ENCODE data around the gene MKNK1.

MKNK1 gene

DNA sequence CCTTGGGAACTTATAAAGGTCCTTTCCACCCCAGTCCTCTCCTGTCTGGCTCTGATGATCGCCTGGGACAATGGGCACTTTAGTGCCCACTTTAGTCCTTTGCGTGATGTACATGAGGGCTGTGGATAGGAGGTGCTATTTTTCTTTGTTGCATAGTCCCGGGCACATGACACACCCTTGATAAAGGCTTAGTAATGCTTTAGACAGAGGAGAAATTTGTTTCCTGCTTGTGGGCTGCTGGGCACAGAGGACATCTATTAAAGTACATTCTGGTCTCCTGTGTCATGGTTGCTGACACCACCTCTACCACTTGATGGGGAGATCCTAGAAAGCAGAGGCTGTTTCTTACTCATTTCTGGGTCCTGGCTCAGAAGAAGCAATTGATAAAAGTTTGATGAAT is 47.2 kb downstream of the MKNK1 start:
- Histone ChIP-seq H3K27ac (ENCODE audit: extremely low read depth, low read depth, low read length) (no peak overlapping the region), H3K9me3 (ENCODE audit: control insufficient read depth, insufficient read depth, low read depth, low read length) (no peaks in the 10 kb centered on the region), H3K4me3 (ENCODE audit: low read depth, low read length) (no peak overlapping the region), H3K4me1 (ENCODE audit: control insufficient read depth, insufficient read depth, low read length) (no peaks in the 10 kb centered on the region), H3K36me3 (ENCODE audit: control insufficient read depth in 2 of 2, insufficient read depth in 1 of 2, low read length in 2 of 2) (peaks cover 0 to 40% of the 10 kb centered on the region in 2 experiments; a peak in 1 of 3 replicates)
- ChIA-PET CTCF (interaction anchor here (1.0 kb wide), 1 partner anchor 26 kb away, joined by 3 read pairs; no protein-coding TSS in a partner anchor), POLR2A (interaction anchor here (1.2 kb wide), 1 partner anchor 48 kb away, joined by 3 read pairs; the partner anchor contains the start of gene MKNK1)
- TF ChIP-seq ZNF677 (tag by site-specific recombination; IDR thresholded peaks at IDR 0.05) (no peak), ZNF654 (tag by site-specific recombination; IDR thresholded peaks at IDR 0.05; ENCODE audit: low read depth) (no peak), ZFP41 (tag by site-specific recombination; IDR thresholded peaks at IDR 0.05; ENCODE audit: borderline replicate concordance) (no peak), ZNF600 (tag by site-specific recombination; IDR thresholded peaks at IDR 0.05) (no peak), ZNF24 (tag by site-specific recombination; IDR thresholded peaks at IDR 0.05) (no peak), ZNF2 (tag by site-specific recombination; IDR thresholded peaks at IDR 0.05) (no peak), ZNF433 (tag by site-specific recombination; IDR thresholded peaks at IDR 0.05; ENCODE audit: low read depth) (no peak), EGR2 (tag by site-specific recombination; IDR thresholded peaks at IDR 0.05; ENCODE audit: low read depth) (no peak), ZNF560 (tag by site-specific recombination; IDR thresholded peaks at IDR 0.05; ENCODE audit: borderline replicate concordance) (no peak), SP7 (tag by site-specific recombination; IDR thresholded peaks at IDR 0.05) (no peak)
- TF ChIP-seq, protein P1, sequence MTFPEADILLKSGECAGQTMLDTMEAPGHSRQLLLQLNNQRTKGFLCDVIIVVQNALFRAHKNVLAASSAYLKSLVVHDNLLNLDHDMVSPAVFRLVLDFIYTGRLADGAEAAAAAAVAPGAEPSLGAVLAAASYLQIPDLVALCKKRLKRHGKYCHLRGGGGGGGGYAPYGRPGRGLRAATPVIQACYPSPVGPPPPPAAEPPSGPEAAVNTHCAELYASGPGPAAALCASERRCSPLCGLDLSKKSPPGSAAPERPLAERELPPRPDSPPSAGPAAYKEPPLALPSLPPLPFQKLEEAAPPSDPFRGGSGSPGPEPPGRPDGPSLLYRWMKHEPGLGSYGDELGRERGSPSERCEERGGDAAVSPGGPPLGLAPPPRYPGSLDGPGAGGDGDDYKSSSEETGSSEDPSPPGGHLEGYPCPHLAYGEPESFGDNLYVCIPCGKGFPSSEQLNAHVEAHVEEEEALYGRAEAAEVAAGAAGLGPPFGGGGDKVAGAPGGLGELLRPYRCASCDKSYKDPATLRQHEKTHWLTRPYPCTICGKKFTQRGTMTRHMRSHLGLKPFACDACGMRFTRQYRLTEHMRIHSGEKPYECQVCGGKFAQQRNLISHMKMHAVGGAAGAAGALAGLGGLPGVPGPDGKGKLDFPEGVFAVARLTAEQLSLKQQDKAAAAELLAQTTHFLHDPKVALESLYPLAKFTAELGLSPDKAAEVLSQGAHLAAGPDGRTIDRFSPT (tag by site-specific recombination; IDR thresholded peaks at IDR 0.05) = no peak
- TF ChIP-seq, protein P2, sequence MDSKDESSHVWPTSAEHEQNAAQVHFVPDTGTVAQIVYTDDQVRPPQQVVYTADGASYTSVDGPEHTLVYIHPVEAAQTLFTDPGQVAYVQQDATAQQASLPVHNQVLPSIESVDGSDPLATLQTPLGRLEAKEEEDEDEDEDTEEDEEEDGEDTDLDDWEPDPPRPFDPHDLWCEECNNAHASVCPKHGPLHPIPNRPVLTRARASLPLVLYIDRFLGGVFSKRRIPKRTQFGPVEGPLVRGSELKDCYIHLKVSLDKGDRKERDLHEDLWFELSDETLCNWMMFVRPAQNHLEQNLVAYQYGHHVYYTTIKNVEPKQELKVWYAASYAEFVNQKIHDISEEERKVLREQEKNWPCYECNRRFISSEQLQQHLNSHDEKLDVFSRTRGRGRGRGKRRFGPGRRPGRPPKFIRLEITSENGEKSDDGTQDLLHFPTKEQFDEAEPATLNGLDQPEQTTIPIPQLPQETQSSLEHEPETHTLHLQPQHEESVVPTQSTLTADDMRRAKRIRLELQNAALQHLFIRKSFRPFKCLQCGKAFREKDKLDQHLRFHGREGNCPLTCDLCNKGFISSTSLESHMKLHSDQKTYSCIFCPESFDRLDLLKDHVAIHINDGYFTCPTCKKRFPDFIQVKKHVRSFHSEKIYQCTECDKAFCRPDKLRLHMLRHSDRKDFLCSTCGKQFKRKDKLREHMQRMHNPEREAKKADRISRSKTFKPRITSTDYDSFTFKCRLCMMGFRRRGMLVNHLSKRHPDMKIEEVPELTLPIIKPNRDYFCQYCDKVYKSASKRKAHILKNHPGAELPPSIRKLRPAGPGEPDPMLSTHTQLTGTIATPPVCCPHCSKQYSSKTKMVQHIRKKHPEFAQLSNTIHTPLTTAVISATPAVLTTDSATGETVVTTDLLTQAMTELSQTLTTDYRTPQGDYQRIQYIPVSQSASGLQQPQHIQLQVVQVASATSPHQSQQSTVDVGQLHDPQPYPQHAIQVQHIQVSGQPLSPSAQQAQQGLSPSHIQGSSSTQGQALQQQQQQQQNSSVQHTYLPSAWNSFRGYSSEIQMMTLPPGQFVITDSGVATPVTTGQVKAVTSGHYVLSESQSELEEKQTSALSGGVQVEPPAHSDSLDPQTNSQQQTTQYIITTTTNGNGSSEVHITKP (tag by site-specific recombination; IDR thresholded peaks at IDR 0.05) = no peak

DNA sequence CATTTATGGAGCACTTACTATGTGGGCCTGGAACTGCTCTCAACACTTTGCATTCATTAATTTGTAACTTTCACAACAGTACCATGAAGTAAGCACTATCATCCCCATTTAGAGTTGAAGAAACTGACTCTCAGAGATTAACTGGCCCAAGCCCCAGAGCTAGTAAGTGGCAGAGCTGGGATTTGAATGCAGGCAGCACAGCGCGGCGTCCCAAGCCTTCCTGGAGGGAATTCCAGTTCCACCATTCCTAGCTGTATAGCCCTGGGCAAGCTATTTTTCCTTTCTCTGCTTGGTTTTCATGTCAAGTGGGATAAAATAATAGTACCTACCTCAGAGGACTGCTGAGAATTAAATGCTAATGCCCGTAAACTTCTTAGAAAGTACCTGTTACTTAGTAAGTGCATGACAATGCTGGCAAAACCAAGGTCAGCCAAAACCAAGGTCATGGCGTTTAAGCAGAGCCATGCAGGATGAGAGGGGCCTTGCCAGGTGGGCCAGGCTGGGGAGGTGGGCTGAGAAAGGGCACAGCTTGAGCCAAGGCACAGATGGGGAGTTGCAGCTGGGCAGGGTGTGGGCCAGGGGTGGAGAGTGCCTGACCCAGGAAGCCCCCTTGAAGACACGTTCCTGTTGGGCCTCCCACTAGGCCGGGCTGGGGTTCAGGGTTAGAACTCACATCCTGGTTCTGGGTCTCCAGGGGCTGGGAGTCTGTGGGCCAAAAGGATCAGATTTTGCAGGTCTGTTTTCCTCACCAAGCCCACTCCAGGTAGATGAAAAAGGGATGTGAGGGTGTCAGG is 48.0 kb downstream of the MKNK1 start:
- CTCF ChIA-PET = interaction anchor here (0.6 to 1.5 kb wide), 5 partner anchors 15 to 1138 kb away, joined by 3 to 6 read pairs (median 3); partner anchors contain the start of gene MKNK1
- no peak overlapping the region for H3K27ac ChIP-seq (ENCODE audit: extremely low read depth, low read depth, low read length)
- no peaks in the 10 kb centered on the region for H3K4me1 ChIP-seq (ENCODE audit: control insufficient read depth, insufficient read depth, low read length)
- no peaks in the 10 kb centered on the region for H3K9me3 ChIP-seq (ENCODE audit: control insufficient read depth, insufficient read depth, low read depth, low read length)
- TF ChIP-seq ZNF670 (tag by site-specific recombination; IDR thresholded peaks at IDR 0.05; ENCODE audit: low read depth) = no peak
- no peak for TF ChIP-seq ZNF837 (tag by site-specific recombination; IDR thresholded peaks at IDR 0.05)
- TF ChIP-seq, protein P3, sequence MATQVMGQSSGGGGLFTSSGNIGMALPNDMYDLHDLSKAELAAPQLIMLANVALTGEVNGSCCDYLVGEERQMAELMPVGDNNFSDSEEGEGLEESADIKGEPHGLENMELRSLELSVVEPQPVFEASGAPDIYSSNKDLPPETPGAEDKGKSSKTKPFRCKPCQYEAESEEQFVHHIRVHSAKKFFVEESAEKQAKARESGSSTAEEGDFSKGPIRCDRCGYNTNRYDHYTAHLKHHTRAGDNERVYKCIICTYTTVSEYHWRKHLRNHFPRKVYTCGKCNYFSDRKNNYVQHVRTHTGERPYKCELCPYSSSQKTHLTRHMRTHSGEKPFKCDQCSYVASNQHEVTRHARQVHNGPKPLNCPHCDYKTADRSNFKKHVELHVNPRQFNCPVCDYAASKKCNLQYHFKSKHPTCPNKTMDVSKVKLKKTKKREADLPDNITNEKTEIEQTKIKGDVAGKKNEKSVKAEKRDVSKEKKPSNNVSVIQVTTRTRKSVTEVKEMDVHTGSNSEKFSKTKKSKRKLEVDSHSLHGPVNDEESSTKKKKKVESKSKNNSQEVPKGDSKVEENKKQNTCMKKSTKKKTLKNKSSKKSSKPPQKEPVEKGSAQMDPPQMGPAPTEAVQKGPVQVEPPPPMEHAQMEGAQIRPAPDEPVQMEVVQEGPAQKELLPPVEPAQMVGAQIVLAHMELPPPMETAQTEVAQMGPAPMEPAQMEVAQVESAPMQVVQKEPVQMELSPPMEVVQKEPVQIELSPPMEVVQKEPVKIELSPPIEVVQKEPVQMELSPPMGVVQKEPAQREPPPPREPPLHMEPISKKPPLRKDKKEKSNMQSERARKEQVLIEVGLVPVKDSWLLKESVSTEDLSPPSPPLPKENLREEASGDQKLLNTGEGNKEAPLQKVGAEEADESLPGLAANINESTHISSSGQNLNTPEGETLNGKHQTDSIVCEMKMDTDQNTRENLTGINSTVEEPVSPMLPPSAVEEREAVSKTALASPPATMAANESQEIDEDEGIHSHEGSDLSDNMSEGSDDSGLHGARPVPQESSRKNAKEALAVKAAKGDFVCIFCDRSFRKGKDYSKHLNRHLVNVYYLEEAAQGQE (tag by site-specific recombination; IDR thresholded peaks at IDR 0.05) = no peak
- no peak overlapping the region for H3K4me3 ChIP-seq (ENCODE audit: low read depth, low read length)
- peaks cover 0 to 32% of the 10 kb centered on the region in 2 experiments; a peak in 1 of 3 replicates for H3K36me3 ChIP-seq (ENCODE audit: control insufficient read depth in 2 of 2, insufficient read depth in 1 of 2, low read length in 2 of 2)
- POLR2A ChIA-PET = interaction anchor here (1.2 kb wide), 1 partner anchor 48 kb away, joined by 3 read pairs; the partner anchor contains the start of gene MKNK1

All from HEK293 (cell line).